Measurements from ENCODE around the gene EVA1C. TPM values are rescaled to one million over a fixed set of nuclear protein-coding genes. Genes with fewer than 3 reads are reported as not detected.

EVA1C gene
- total and polyA plus RNA-seq, 10 of the 15 experiments (the other 5 are each of a cell fraction or from before 2014, with no cell fraction given): 0.13 to 0.56 (median 0.34) TPM; not detected in 7

DNA sequence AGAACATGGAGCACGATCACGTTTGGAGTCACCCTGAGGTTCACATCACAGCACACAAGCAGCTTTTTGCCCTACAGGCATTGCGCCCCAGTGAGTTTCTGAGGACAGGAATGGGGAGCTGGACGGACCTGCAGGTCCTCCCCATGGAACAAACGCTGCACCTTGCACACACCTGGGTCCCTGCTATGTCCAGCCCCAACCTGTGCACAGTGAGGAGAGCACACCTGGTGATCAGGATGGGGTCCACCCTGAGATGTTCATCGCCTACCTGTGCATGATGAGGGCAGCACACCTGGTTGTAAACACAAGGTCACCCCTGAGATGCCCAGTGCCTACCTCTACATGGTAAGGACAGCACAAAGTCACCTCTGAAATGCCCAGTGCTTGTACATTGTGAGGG lies 126.9 kb downstream of the EVA1C start:
- no peak overlapping the region for H3K4me2 ChIP-seq (ENCODE audit: control insufficient read depth, insufficient read depth)
- no peaks in the 10 kb centered on the region for H3K79me2 ChIP-seq (ENCODE audit: control insufficient read depth, insufficient read depth, low read length)
- WGBS (ENCODE audit: insufficient coverage, insufficient replicate concordance, low lambda C conversion rate, missing lambda C conversion rate): 26% methylated on average over 6 of the region's 6 CpGs
- ChIA-PET CTCF (interaction anchor here (0.6 to 1.4 kb wide), 2 partner anchors 23 to 67 kb away, joined by 3 to 4 read pairs; no protein-coding TSS in a partner anchor), SMC1A (ENCODE audit: uncharacterized antibody, unreplicated experiment) (no interaction called here), POLR2A (no interaction called here), RAD21 (ENCODE audit: unreplicated experiment) (no interaction called here)
- no peaks in the 10 kb centered on the region for H3K36me3 ChIP-seq (ENCODE audit: control insufficient read depth in 2 of 2, insufficient read depth in 2 of 2, low read length in 1 of 2)
- intact Hi-C loops (cut with micrococcal nuclease; ENCODE audit: unreplicated experiment): no loop called here
- no peak overlapping the region for H3K9ac ChIP-seq (ENCODE audit: control insufficient read depth, insufficient read depth, low read length)
- no peaks in the 10 kb centered on the region for H4K20me1 ChIP-seq (ENCODE audit: control insufficient read depth, insufficient read depth)
- H3K9me3 ChIP-seq (replicated peaks; ENCODE audit: control insufficient read depth, insufficient read depth, low read length): no peaks in the 10 kb centered on the region
- no peak overlapping the region for H2AFZ ChIP-seq (ENCODE audit: control insufficient read depth, low read depth, low read length)
- H3K27me3 ChIP-seq (replicated peaks in 1 of 2; ENCODE audit: control insufficient read depth in 2 of 2, insufficient read depth in 2 of 2, low read length in 1 of 2): peaks cover 2% of the 10 kb centered on the region in 2 experiments; a peak in 3 of 4 replicates
- no peak overlapping the region for H3K4me3 ChIP-seq
- no peak overlapping the region for H3K27ac ChIP-seq (ENCODE audit: control insufficient read depth, insufficient read depth)
- no TSS peak for BruUV-seq (replicated peaks)
- no peaks in the 10 kb centered on the region for H3K4me1 ChIP-seq (ENCODE audit: control insufficient read depth, insufficient read depth, low read length)
- FAIRE-seq: no peak
- no peak for DNase-seq (ENCODE audit: low read depth, low spot score)
- ATAC-seq: no peak
- in situ Hi-C loops (cut with MboI): no loop called here
- TF ChIP-seq KAT2A (conservative IDR thresholded peaks at IDR 0.05; ENCODE audit: control insufficient read depth, low read depth, low read length) (no peak), EED (IDR thresholded peaks at IDR 0.05; ENCODE audit: low read depth) (no peak), ZNF217 (IDR thresholded peaks at IDR 0.05) (no peak), RELA (IDR thresholded peaks at IDR 0.05; ENCODE audit: borderline replicate concordance, partially characterized antibody) (no peak), EGR1 (IDR thresholded peaks at IDR 0.05; ENCODE audit: borderline replicate concordance in 1 of 2, low read depth in 2 of 2, low read length in 2 of 2) (no peak), NR2C1 (IDR thresholded peaks at IDR 0.05) (no peak), EP300 (IDR thresholded peaks at IDR 0.05; ENCODE audit: borderline replicate concordance in 1 of 2, control insufficient read depth in 1 of 2, low read depth in 2 of 2, low read length in 2 of 2) (no peak)
- TF ChIP-seq, protein P1, sequence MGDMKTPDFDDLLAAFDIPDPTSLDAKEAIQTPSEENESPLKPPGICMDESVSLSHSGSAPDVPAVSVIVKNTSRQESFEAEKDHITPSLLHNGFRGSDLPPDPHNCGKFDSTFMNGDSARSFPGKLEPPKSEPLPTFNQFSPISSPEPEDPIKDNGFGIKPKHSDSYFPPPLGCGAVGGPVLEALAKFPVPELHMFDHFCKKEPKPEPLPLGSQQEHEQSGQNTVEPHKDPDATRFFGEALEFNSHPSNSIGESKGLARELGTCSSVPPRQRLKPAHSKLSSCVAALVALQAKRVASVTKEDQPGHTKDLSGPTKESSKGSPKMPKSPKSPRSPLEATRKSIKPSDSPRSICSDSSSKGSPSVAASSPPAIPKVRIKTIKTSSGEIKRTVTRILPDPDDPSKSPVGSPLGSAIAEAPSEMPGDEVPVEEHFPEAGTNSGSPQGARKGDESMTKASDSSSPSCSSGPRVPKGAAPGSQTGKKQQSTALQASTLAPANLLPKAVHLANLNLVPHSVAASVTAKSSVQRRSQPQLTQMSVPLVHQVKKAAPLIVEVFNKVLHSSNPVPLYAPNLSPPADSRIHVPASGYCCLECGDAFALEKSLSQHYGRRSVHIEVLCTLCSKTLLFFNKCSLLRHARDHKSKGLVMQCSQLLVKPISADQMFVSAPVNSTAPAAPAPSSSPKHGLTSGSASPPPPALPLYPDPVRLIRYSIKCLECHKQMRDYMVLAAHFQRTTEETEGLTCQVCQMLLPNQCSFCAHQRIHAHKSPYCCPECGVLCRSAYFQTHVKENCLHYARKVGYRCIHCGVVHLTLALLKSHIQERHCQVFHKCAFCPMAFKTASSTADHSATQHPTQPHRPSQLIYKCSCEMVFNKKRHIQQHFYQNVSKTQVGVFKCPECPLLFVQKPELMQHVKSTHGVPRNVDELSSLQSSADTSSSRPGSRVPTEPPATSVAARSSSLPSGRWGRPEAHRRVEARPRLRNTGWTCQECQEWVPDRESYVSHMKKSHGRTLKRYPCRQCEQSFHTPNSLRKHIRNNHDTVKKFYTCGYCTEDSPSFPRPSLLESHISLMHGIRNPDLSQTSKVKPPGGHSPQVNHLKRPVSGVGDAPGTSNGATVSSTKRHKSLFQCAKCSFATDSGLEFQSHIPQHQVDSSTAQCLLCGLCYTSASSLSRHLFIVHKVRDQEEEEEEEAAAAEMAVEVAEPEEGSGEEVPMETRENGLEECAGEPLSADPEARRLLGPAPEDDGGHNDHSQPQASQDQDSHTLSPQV (IDR thresholded peaks at IDR 0.05): no peak
- TF ChIP-seq, protein P2, sequence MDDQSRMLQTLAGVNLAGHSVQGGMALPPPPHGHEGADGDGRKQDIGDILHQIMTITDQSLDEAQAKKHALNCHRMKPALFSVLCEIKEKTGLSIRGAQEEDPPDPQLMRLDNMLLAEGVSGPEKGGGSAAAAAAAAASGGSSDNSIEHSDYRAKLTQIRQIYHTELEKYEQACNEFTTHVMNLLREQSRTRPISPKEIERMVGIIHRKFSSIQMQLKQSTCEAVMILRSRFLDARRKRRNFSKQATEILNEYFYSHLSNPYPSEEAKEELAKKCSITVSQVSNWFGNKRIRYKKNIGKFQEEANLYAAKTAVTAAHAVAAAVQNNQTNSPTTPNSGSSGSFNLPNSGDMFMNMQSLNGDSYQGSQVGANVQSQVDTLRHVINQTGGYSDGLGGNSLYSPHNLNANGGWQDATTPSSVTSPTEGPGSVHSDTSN (IDR thresholded peaks at IDR 0.05; ENCODE audit: insufficient replicate concordance, low read depth, low read length): no peak
- TF ChIP-seq, protein P3, sequence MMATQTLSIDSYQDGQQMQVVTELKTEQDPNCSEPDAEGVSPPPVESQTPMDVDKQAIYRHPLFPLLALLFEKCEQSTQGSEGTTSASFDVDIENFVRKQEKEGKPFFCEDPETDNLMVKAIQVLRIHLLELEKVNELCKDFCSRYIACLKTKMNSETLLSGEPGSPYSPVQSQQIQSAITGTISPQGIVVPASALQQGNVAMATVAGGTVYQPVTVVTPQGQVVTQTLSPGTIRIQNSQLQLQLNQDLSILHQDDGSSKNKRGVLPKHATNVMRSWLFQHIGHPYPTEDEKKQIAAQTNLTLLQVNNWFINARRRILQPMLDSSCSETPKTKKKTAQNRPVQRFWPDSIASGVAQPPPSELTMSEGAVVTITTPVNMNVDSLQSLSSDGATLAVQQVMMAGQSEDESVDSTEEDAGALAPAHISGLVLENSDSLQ (IDR thresholded peaks at IDR 0.05): no peak
- TF ChIP-seq, protein P4, sequence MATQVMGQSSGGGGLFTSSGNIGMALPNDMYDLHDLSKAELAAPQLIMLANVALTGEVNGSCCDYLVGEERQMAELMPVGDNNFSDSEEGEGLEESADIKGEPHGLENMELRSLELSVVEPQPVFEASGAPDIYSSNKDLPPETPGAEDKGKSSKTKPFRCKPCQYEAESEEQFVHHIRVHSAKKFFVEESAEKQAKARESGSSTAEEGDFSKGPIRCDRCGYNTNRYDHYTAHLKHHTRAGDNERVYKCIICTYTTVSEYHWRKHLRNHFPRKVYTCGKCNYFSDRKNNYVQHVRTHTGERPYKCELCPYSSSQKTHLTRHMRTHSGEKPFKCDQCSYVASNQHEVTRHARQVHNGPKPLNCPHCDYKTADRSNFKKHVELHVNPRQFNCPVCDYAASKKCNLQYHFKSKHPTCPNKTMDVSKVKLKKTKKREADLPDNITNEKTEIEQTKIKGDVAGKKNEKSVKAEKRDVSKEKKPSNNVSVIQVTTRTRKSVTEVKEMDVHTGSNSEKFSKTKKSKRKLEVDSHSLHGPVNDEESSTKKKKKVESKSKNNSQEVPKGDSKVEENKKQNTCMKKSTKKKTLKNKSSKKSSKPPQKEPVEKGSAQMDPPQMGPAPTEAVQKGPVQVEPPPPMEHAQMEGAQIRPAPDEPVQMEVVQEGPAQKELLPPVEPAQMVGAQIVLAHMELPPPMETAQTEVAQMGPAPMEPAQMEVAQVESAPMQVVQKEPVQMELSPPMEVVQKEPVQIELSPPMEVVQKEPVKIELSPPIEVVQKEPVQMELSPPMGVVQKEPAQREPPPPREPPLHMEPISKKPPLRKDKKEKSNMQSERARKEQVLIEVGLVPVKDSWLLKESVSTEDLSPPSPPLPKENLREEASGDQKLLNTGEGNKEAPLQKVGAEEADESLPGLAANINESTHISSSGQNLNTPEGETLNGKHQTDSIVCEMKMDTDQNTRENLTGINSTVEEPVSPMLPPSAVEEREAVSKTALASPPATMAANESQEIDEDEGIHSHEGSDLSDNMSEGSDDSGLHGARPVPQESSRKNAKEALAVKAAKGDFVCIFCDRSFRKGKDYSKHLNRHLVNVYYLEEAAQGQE (IDR thresholded peaks at IDR 0.05; ENCODE audit: low read depth, low read length): no peak
- TF ChIP-seq, protein P5, sequence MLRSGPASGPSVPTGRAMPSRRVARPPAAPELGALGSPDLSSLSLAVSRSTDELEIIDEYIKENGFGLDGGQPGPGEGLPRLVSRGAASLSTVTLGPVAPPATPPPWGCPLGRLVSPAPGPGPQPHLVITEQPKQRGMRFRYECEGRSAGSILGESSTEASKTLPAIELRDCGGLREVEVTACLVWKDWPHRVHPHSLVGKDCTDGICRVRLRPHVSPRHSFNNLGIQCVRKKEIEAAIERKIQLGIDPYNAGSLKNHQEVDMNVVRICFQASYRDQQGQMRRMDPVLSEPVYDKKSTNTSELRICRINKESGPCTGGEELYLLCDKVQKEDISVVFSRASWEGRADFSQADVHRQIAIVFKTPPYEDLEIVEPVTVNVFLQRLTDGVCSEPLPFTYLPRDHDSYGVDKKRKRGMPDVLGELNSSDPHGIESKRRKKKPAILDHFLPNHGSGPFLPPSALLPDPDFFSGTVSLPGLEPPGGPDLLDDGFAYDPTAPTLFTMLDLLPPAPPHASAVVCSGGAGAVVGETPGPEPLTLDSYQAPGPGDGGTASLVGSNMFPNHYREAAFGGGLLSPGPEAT (IDR thresholded peaks at IDR 0.05; ENCODE audit: low read depth): no peak
